GM19372 (cell line): ENCODE results near the gene MORN1.

ENCODE experiments used
- ATAC-seq: cut with Tn5 transposase; IDR thresholded peaks from one replicate; pipeline ENCODE4 v1.9.1; 2021; ENCODE audit warnings: mild to moderate bottlenecking, low read depth, moderate library complexity; ENCODE audit not compliant: unreplicated experiment

The MORN1 gene

DNA sequence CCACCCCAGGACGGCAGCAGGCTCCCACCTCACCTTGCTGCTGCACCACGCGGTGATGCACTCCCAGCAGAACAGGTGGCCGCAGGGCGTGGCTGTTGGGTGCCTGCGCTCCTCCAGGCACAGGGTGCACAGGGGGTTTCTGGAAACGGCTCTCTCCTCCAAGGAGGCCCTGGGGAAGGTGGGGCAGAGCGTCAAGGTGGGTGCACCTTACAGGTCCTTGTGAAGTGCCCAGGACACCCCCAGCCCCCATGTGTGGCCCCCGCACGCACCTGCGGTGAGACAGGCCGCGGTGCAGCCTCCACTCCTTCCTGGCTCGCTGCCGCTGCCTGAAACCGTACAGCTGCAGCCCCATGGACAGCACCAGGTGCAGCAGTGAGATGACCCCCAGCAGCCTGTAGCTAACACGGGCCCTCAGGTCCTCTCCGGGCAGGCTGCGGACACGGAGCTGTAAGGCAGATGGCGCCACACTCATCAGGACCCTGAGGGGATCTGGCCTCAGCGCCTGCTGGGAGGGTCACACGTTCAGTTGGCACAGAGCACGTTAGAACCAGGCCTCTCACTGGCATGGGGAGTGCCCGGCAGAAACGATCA lies 15.2 kb upstream of the MORN1 start:
- no peak for ATAC-seq

GRCh38 chr1:2405588-2406295 lies 14.4 kb upstream of the MORN1 start:
- ATAC-seq, result no peak

DNA sequence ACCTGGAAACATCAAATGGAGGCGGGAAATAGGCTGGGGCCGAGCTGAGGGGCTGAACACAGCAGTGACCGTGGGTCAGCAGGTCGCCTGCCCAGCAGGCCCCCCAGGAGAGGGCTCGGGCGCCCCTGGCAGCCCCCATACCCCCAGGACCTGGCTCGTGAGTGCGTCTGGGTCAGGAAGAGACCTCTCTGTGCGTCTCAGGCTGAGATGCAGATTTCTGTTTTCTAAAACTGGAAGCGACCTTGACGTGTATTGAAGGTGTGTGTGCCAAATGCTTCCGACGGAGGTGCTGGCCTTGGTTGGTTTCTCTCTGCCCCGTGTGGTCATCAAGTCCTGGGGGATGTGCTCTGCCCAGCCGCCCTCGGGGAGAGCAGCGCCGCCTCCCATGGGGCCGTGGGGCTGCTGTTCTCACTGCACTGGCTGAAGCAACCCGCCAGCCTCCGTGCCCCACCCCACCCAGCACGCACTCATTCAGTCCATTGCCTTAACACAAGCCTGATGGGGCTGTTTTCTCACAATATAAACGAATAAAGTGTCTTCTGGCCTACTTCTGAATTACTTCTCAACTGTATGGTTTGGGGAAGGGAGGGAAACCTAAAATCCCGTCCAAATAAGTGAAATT lies 13.6 kb upstream of the MORN1 start:
- ATAC-seq, result no peak

DNA sequence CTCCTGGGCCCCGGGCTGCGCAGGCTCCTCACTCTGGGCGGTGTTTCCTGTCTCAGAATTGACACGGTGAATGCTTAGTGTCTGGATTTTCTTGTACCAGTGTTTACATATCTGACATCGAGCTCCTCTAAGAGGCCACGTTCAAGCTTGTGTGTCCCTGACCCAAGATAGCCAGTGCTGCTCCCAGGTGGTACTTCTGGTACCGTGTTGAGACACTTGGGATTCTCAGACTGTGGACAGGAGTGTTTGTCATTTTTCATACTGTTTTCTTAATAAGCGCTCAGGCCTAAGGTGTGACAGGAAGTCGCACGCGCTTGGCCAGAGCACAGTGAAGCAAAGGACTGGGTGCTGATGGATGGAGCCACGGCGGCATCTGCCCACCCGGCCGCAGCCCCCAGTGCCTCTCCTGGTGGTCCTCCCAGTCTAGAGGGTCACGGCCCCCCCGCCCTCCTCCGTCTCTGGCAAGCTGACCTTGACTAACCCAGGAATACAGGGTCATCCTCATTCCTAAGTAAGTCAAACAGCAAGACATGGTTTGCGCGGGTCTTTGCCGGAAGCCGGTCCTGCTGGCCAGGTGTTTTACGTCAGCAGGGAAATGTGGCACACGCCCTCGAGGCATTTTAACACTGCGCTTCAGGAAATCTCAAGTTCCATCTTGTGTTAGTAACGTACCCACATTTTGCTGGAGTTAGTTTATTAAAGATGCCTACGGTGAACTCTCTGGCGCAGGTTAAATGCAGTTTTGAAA lies 13.0 kb upstream of the MORN1 start:
- no peak for ATAC-seq

DNA sequence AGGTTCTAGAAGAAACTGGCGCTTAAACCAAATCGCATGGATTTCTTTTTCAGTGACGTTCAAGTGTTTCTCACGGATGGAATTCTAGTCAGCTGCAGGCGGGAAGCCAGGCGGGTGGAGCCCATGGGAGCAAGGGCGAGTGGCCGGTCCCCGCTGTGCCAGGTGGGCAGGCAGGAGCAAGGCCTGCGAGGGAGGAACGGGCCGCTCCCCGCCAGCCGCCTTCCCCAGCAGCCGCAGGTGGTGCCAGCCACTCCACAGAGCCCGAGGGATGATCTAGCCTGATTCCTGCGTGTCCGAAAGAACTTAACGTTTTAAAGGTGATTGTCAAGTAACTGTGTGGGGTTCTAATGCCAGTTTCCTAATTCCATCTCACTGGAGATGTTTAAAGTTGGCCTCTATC lies 11.9 kb upstream of the MORN1 start:
- no peak for ATAC-seq

DNA sequence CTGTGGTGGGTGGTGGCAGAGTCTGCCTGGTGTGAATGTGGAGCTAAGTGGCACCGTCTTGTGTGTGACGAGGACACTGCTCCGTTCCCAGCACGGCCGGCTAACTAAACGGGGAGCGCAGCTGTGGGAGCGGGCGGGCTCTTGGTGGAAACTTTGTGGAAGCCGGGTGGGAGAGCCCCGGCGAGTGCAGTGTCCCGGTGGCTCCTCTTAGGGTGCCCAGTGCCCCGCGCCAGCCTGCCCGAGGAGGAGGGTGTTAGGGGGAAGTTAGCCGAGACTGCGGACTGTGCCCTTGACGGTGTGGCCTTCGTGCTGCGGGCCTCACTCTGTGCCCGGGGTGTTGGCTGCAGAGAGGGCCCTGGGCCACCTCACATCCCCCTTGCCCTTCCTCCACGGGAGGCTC lies 11.1 kb upstream of the MORN1 start:
- no peak for ATAC-seq

GRCh38 chr1:2400950-2401649 lies 9.7 kb upstream of the MORN1 start:
- ATAC-seq, result no peak

- no peak for ATAC-seq
Measured at GRCh38 chr1:2400576-2400909, 9.2 kb upstream of the MORN1 start.

- no peak for ATAC-seq
Measured at GRCh38 chr1:2399890-2400575, 8.7 kb upstream of the MORN1 start.

DNA sequence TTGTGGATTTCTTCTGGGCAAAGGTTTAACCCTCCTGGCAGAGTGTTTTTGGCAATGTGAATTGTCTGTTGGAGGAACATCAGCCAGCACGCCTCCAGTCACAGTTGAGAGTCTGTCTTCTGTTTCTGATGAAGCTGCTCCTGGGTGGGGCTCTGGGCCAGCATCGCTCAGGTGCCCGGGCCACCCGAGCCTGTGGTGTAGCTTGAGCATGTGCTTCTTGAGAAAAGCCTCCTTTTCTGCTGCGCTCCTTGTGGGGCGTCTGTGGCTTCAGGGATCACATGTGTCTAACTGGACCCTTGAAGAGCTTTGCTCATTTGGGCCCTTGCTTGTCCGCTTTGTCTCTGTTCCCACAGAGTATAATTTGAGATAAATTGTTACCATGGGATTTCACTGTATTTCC lies 7.5 kb upstream of the MORN1 start:
- no peak for ATAC-seq

- ATAC-seq, result no peak
Measured at GRCh38 chr1:2397007-2397679, 5.8 kb upstream of the MORN1 start.

GRCh38 chr1:2396476-2396875 lies 5.1 kb upstream of the MORN1 start:
- no peak for ATAC-seq

DNA sequence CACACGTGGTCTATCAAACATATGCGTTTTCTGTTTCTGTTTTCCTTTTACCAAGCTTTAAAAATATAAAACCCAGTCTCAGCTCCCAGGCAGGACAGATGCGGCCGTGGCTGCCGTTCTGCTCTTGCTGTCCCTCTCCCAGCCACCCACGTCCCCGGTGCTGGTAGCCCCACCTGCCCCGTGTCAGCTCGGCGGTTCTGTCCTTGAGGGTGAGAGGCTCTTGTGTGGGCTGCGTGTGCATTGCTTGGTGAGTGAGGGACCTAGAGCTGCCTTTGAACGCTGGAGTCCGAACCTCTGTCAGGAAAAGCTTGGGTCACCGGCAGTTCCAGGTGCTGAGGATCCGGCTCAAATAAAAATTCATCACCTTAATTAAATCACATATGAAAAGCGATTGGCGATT lies 4.7 kb upstream of the MORN1 start:
- ATAC-seq, result no peak

DNA sequence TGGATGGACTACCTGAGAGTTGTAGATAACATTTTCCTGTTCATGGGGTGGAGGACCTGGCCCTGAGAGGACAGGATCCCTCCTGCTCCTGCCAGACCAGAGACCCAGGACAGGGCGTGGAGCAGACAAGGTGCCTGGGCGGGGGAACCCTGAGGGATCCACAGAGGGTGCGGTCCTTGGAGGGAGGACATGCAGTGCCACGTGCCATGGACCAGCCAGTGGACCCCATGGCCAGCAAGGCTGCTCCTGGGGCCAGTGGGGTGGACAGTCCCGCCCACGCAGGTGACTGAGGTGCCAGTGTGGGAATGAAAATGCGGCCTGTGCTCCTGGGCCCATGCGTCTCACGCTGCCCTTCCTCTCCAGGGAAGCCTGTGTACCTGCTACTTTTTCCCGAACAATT lies 3.9 kb upstream of the MORN1 start:
- no peak for ATAC-seq

DNA sequence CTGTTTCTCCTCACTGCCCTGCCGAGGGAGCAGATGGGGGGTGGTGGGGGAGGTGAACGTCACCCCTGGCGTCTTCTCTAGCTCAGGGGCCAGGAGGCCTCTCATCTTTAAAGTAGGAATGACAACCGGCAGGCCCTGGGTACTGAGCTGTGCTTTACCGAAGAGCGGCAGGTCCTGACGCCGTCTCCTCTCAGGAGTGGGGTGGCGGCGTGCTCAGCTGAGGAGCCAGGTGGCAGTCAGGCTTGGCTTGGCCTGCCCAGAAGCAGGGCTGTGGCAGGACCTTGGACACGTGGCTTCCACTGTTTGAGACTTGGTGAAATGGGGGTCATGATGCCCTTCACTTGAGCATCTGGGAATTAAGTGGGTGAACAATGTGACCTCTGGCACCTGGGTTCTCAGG lies 3.4 kb upstream of the MORN1 start:
- no peak for ATAC-seq

DNA sequence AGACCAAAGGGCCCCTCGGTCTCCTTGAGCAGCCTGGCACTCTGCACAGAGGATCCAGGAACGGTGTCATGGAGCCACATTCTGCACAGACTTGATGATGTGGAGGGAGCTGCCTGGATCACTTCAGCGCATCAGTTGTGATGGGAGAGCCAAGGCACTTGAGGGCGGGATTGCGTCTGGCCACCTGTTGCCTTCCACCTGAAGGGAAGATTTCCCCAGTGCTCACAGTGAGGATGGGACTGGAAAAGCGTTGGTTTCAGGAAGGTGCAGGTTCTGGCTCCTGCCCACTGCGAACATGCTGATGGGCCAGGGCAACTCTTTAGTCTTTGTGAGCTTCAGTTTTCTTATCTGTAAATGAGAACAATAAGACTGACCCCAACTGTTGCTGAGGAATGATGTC lies 2.9 kb upstream of the MORN1 start:
- ATAC-seq, result no peak

- ATAC-seq, result no peak
Measured at GRCh38 chr1:2393471-2393877, 2.1 kb upstream of the MORN1 start.

DNA sequence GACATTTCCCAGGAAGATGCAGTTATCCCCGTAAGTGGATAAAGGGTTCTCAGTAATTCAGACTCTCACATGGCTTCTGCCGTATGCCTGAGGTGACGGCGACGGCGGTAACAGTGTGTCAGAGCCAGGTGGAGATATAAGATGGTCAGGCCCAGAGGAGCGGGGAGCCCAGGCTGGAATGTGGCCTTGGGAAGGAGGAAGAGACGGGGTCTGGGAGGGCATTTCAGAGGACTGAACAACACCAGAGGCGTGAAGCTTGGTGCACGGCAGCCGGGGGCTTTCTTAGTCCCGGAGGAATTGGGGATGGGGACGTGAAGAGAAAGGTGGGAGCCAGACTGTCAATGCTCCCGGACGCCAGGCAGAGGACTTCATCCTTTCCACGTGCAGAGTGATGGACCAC lies 1.3 kb upstream of the MORN1 start:
- ATAC-seq, result no peak

DNA sequence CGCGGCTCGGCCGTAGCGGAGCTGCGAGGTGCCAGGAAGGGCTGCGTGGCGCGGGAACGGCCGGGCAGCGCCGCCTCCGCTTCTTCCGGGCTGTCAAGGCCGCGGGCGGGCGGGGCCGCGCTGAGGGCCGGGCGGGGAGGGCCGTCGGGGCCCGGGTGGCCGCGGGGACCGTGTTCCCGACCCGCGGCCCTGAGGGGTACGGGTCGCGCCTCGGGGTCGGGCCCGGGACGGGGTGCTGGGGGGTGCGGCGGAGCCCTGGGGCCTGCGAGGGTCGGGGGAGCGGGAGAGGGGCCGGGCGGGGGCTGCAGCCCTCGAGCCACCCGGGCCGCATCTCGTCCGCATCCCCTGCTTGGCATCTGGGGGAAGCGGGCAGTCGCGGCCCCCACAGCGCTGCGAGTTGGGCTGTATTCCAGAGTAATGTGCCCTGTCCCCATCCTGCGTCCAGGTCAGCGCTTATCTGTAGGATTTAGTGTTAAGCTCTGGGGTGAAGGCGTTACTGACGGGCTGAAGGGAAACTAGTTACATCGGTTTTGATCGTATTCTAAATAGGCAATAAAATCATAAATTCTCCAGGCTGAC lies 666 bp upstream of the MORN1 start:
- peak; percentile 15 for ATAC-seq

DNA sequence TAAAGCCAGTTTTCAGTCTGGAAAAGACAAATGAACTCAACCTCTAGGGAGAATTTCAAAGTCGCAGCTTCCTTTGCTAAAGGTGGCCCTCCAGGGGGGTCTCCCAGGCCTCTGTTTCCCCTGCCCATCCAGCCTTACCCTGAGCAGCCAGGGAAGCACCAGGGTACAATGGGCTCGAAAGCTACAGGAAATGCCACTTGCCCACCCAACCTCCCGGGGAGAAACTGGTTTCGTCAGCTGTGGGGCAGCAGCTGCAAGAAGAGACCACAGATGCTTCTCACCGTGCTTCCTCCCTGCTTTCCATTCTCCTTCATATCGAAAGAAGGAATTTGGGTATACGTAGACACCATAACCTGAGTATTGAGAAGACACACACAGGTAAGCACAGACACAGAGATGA lies 1.7 kb downstream of the MORN1 start:
- no peak for ATAC-seq
